ENCODE measurements around the gene EFCAB5.
"Not testable (repeated sequence)": the region's sequence is repeated elsewhere in the genome, so short reads cannot be mapped to it uniquely, and the experiment has no call there.

Gene EFCAB5

GRCh38 chr17:30074254-30074653 lies 132.8 kb downstream of the EFCAB5 start:
- in situ Hi-C loops (cut with HindIII; ENCODE audit: low sequenced_read_pairs) = no loop called here
- DNase-seq (ENCODE audit: low read depth, low spot score) = no peak
- H3K4me3 ChIP-seq (ENCODE audit: low read depth, low read length) = no peak overlapping the region
- no peak for TF ChIP-seq CTCF (IDR thresholded peaks at IDR 0.05; ENCODE audit: low read depth, low read length)

- TF ChIP-seq CTCF (IDR thresholded peaks at IDR 0.05; ENCODE audit: low read depth, low read length) = no peak
- no peak for DNase-seq (ENCODE audit: low read depth, low spot score)
- H3K4me3 ChIP-seq (ENCODE audit: low read depth, low read length) = no peak overlapping the region
- in situ Hi-C loops (cut with HindIII; ENCODE audit: low sequenced_read_pairs) = no loop called here
These were observed 133.3 kb downstream of the EFCAB5 start for GRCh38 chr17:30074730-30075129.

- no peak for DNase-seq (ENCODE audit: low read depth, low spot score)
- in situ Hi-C loops (cut with HindIII; ENCODE audit: low sequenced_read_pairs) = no loop called here
These were observed 141.3 kb downstream of the EFCAB5 start for GRCh38 chr17:30082773-30083172.

GRCh38 chr17:30084788-30085187 lies 143.4 kb downstream of the EFCAB5 start:
- no peak for TF ChIP-seq CTCF (IDR thresholded peaks at IDR 0.05; ENCODE audit: low read depth, low read length)
- no peak overlapping the region for H3K4me3 ChIP-seq (ENCODE audit: low read depth, low read length)
- no peak for DNase-seq (ENCODE audit: low read depth, low spot score)
- in situ Hi-C loops (cut with HindIII; ENCODE audit: low sequenced_read_pairs) = no loop called here

More at GRCh38 chr17:30082773-30083172, 141.3 kb downstream of the EFCAB5 start:
- H3K4me3 ChIP-seq (ENCODE audit: low read depth, low read length) = no peak overlapping the region
- TF ChIP-seq CTCF (IDR thresholded peaks at IDR 0.05; ENCODE audit: low read depth, low read length) = no peak

GRCh38 chr17:30086896-30087295 lies 145.5 kb downstream of the EFCAB5 start:
- no peak for DNase-seq (ENCODE audit: low read depth, low spot score)
- no peak for TF ChIP-seq CTCF (IDR thresholded peaks at IDR 0.05; ENCODE audit: low read depth, low read length)
- in situ Hi-C loops (cut with HindIII; ENCODE audit: low sequenced_read_pairs) = no loop called here
- H3K4me3 ChIP-seq (ENCODE audit: low read depth, low read length) = no peak overlapping the region

GRCh38 chr17:30087431-30087830 lies 146.0 kb downstream of the EFCAB5 start:
- H3K4me3 ChIP-seq (ENCODE audit: low read depth, low read length); in situ Hi-C loops (cut with HindIII; ENCODE audit: low sequenced_read_pairs); DNase-seq (ENCODE audit: low read depth, low spot score): not testable (repeated sequence)

- in situ Hi-C loops (cut with HindIII; ENCODE audit: low sequenced_read_pairs) = no loop called here
- TF ChIP-seq CTCF (IDR thresholded peaks at IDR 0.05; ENCODE audit: low read depth, low read length) = no peak
- H3K4me3 ChIP-seq (ENCODE audit: low read depth, low read length) = no peak overlapping the region
- no peak for DNase-seq (ENCODE audit: low read depth, low spot score)
These were observed 149.8 kb downstream of the EFCAB5 start for GRCh38 chr17:30091121-30091670.
